Endothelial cell (in vitro differentiated cells): Measurements from ENCODE around the gene UVRAG. TPM values are rescaled to one million over a fixed set of nuclear protein-coding genes. Genes with fewer than 3 reads are reported as not detected.
"Not testable (repeated sequence)": the region's sequence is repeated elsewhere in the genome, so short reads cannot be mapped to it uniquely, and the experiment has no call there.

Experiments used
- DNase-seq: peaks from one replicate; pipeline ENCODE4 v3.0.0; 2021; ENCODE audit warnings: low spot score
- H3K27ac Mint-ChIP-seq: one replicate; pipeline ENCODE4 v1.8.0; 2021; ENCODE audit warnings: mixed read lengths, inconsistent platforms; ENCODE audit not compliant: unreplicated experiment
- H3K27me3 Mint-ChIP-seq: one replicate; pipeline ENCODE4 v1.8.0; 2021; ENCODE audit warnings: mild to moderate bottlenecking, moderate library complexity, mixed read lengths, inconsistent platforms; ENCODE audit not compliant: unreplicated experiment
- H3K36me3 Mint-ChIP-seq: one replicate; pipeline ENCODE4 v1.8.0; 2021; ENCODE audit warnings: mild to moderate bottlenecking, low read depth, mixed read lengths, inconsistent platforms; ENCODE audit not compliant: unreplicated experiment
- H3K4me1 Mint-ChIP-seq: one replicate; pipeline ENCODE4 v1.8.0; 2021; ENCODE audit warnings: mild to moderate bottlenecking, mixed read lengths, inconsistent platforms; ENCODE audit not compliant: unreplicated experiment
- H3K4me3 Mint-ChIP-seq: one replicate; pipeline ENCODE4 v1.8.0; 2021; ENCODE audit warnings: mild to moderate bottlenecking, mixed read lengths, inconsistent platforms; ENCODE audit not compliant: unreplicated experiment
- H3K9me3 Mint-ChIP-seq: one replicate; pipeline ENCODE4 v1.8.0; 2021; ENCODE audit warnings: mixed read lengths, inconsistent platforms; ENCODE audit not compliant: unreplicated experiment
- CTCF ChIP-seq: fragments of 200-600 bp; sonication (generic); IDR thresholded peaks from one replicate; pipeline ENCODE4 v1.5.0; 2021; ENCODE audit warnings: antibody characterized with exemption; ENCODE audit not compliant: unreplicated experiment
- total RNA-seq: library from RNA; stranded (reverse); fragmentation: NEBNext Ultra II Directional; extraction: Animal tissue kit (Norgen Biotek cat#: 25700); gene quantifications from one replicate; pipeline ENCODE4 v1.2.1, GENCODE V29; 2021; ENCODE audit not compliant: unreplicated experiment

Gene UVRAG
- total RNA-seq, 1 donor from 2014 or later = 25.0 TPM

GRCh38 chr11:75872887-75873416 is 57.9 kb downstream of the UVRAG start:
- no peaks in the 10 kb centered on the region for H3K9me3 Mint-ChIP-seq

GRCh38 chr11:75873417-75874221 is 58.6 kb downstream of the UVRAG start:
- no peaks in the 10 kb centered on the region for H3K36me3 Mint-ChIP-seq
- TF ChIP-seq CTCF = no peak
- H3K27ac Mint-ChIP-seq = peak overlapping the region; percentile 73
- peaks cover 11% of the 10 kb centered on the region for H3K4me1 Mint-ChIP-seq
- H3K27me3 Mint-ChIP-seq = no peaks in the 10 kb centered on the region
- no peak for DNase-seq
- no peaks in the 10 kb centered on the region for H3K9me3 Mint-ChIP-seq
- H3K4me3 Mint-ChIP-seq = no peak overlapping the region

More at GRCh38 chr11:75872887-75873416, 57.9 kb downstream of the UVRAG start:
- Mint-ChIP-seq H3K27me3 (no peaks in the 10 kb centered on the region), H3K27ac (no peak overlapping the region), H3K36me3 (no peaks in the 10 kb centered on the region), H3K4me1 (peaks cover 11% of the 10 kb centered on the region), H3K4me3 (no peak overlapping the region)
- no peak for TF ChIP-seq CTCF
- no peak for DNase-seq

- no peak for DNase-seq
- peaks cover 19% of the 10 kb centered on the region for H3K4me1 Mint-ChIP-seq
Observed at GRCh38 chr11:75874684-75875341, 59.8 kb downstream of the UVRAG start.

GRCh38 chr11:75877327-75877726 is 62.3 kb downstream of the UVRAG start:
- DNase-seq, H3K27me3 Mint-ChIP-seq, H3K9me3 Mint-ChIP-seq, H3K27ac Mint-ChIP-seq, H3K4me3 Mint-ChIP-seq: not testable (repeated sequence)
- Mint-ChIP-seq H3K4me1 (peaks cover 27% of the 10 kb centered on the region), H3K36me3 (peaks cover 20% of the 10 kb centered on the region)

More at GRCh38 chr11:75874684-75875341, 59.8 kb downstream of the UVRAG start:
- TF ChIP-seq CTCF = no peak
- no peak overlapping the region for H3K4me3 Mint-ChIP-seq
- peaks cover 11% of the 10 kb centered on the region for H3K36me3 Mint-ChIP-seq
- no peak overlapping the region for H3K27ac Mint-ChIP-seq
- H3K27me3 Mint-ChIP-seq = no peaks in the 10 kb centered on the region
- H3K9me3 Mint-ChIP-seq = no peaks in the 10 kb centered on the region

- H3K4me3 Mint-ChIP-seq, H3K27me3 Mint-ChIP-seq, H3K27ac Mint-ChIP-seq, H3K9me3 Mint-ChIP-seq, DNase-seq: not testable (repeated sequence)
- Mint-ChIP-seq H3K36me3 (peaks cover 20% of the 10 kb centered on the region), H3K4me1 (peaks cover 27% of the 10 kb centered on the region)
Observed at GRCh38 chr11:75877931-75878330, 62.9 kb downstream of the UVRAG start.
